Nephron progenitor cell (in vitro differentiated cells): ENCODE data around the gene AHI1.

Experiments used
- DNase-seq: peaks from one replicate; pipeline ENCODE4 v3.0.0; 2021
- H3K27ac Mint-ChIP-seq: 2 replicates; pipeline ENCODE4 v1.8.0; 2021; ENCODE audit warnings: mild to moderate bottlenecking, moderate library complexity, mixed read lengths
- H3K27me3 Mint-ChIP-seq: 2 replicates; pipeline ENCODE4 v1.8.0; 2021; ENCODE audit warnings: mild to moderate bottlenecking, low read depth, mixed read lengths; ENCODE audit not compliant: poor library complexity
- H3K36me3 Mint-ChIP-seq: 2 replicates; pipeline ENCODE4 v1.8.0; 2021; ENCODE audit warnings: low read depth, mixed read lengths
- H3K4me1 Mint-ChIP-seq: 2 replicates; pipeline ENCODE4 v1.8.0; 2021; ENCODE audit warnings: mixed read lengths
- H3K4me3 Mint-ChIP-seq: 2 replicates; pipeline ENCODE4 v1.8.0; 2021; ENCODE audit warnings: mild to moderate bottlenecking, moderate library complexity, mixed read lengths
- H3K9me3 Mint-ChIP-seq: 2 replicates; pipeline ENCODE4 v1.8.0; 2021; ENCODE audit warnings: mild to moderate bottlenecking, moderate library complexity, mixed read lengths
- TF ChIP-seq, protein P1 (sequence below): fragments of 200-600 bp; sonication (generic); IDR thresholded peaks from 2 replicates; pipeline ENCODE4 v1.5.0; 2021; ENCODE audit warnings: antibody characterized with exemption

AHI1 gene

DNA sequence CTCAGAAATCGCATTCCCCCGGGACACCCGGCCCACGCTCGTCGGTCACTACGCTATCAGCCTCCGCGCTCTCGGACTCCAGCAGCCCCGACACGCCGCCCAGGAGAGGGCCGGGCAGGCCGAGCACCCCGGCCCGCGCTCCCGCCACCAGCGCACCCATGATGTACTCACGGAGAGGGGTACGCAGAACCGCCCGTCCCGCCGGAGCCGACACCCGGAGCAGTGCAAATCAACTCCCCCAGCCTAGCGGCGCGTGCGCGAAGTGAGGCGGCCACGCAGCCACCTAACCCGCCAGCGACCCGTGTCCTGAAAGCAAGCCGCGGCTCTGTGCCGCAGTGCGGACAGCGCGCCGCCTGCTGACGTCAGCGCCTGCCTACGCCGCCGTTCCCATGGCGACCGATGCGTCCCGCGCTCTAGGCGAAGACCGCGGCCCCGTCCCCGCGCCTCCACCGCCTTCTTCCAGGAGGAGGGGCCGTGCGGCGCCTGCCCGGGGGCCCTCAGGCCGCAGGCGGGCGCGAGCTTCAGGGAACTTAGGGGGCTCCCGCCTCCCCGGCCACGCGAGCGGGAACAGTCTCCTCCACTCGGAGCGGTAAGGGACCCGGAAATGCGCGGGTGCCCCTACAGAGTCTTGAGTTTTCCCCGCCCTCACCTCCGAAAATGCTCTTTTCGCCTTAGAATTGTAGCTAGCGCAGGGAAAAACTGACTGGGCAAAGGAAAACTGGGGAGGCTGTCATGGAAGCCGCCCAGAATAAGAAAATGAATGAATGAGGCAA, at the start of gene AHI1:
Gene AHI1 (minus strand): TSS at position 329 of the 773 bp plus-strand sequence. CDS start 5,503 bp downstream, outside the sequence.
- peak; percentile 95 for DNase-seq
- H3K4me3 Mint-ChIP-seq, result no peak within 1 kb of the TSS
- H3K9me3 Mint-ChIP-seq, result no peaks in the 10 kb centered on the region
- H3K4me1 Mint-ChIP-seq, result peaks cover 19% of the 10 kb centered on the region
- peak within 1 kb of the TSS; percentile 83 for H3K27ac Mint-ChIP-seq
- TF ChIP-seq, protein P1, sequence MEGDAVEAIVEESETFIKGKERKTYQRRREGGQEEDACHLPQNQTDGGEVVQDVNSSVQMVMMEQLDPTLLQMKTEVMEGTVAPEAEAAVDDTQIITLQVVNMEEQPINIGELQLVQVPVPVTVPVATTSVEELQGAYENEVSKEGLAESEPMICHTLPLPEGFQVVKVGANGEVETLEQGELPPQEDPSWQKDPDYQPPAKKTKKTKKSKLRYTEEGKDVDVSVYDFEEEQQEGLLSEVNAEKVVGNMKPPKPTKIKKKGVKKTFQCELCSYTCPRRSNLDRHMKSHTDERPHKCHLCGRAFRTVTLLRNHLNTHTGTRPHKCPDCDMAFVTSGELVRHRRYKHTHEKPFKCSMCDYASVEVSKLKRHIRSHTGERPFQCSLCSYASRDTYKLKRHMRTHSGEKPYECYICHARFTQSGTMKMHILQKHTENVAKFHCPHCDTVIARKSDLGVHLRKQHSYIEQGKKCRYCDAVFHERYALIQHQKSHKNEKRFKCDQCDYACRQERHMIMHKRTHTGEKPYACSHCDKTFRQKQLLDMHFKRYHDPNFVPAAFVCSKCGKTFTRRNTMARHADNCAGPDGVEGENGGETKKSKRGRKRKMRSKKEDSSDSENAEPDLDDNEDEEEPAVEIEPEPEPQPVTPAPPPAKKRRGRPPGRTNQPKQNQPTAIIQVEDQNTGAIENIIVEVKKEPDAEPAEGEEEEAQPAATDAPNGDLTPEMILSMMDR, result no peak
- H3K36me3 Mint-ChIP-seq, result peaks cover 28% of the 10 kb centered on the region
- H3K27me3 Mint-ChIP-seq, result no peaks in the 10 kb centered on the region

DNA sequence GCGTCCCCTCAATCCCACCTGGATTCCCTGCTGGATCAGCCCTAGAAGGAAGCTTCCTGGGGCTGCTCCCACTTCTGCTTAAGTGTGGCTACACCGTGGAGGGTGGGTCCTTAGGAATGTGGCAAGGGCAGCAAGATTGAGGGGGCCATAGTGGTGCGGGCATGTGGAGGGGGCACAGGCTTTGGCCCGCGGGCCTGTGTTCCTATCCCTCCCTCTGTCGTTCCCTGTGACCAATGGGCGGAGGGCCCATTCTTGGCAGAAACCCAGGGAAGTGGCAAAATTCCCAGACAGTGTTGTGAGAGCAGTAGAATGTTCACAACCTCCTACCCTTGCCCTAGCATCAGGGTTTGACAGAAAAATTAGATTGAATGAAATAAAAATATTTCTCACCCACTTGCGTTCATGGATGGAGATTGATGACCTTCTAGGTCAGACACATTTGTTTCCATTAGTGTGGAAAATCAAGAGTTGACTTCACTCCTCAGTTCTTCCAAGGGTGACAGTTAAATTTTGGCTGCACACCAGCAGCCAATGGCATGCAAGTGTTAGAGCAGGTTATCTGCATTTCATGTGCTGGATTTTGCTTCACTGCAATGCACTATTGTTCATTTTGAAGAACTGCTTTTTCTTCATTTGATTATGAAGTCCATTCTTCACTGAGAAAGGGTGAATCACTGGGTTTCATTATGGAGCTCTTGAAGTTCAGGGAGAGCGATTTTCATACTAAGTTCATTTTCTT, 49.3 kb upstream of the AHI1 start:
- Mint-ChIP-seq H3K27ac (no peak overlapping the region), H3K36me3 (no peaks in the 10 kb centered on the region), H3K27me3 (no peaks in the 10 kb centered on the region), H3K4me1 (no peaks in the 10 kb centered on the region), H3K4me3 (no peak overlapping the region), H3K9me3 (peaks cover 6% of the 10 kb centered on the region)
- DNase-seq, result no peak
- TF ChIP-seq, protein P1, result no peak

DNA sequence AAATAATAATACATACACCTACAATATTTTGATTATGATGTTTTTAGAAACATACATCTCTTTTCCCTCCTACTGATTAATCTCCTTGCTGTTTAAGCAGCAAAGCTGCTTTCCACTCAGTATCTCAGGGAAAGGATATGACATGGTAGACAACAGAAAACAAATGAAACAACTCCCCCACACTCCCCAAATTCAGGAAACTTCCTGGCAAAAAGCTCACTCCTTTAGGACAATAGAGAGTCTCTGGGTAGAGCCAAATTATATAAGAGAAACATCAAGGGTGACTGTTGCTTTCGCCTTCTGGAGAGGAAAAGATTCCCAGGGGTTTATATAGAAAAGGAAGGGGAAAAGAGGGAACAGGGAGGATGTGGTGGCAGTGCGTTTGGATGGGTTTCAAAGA, 48.7 kb upstream of the AHI1 start:
- DNase-seq, result no peak
- Mint-ChIP-seq H3K4me1 (no peaks in the 10 kb centered on the region), H3K27ac (no peak overlapping the region), H3K9me3 (peaks cover 6% of the 10 kb centered on the region), H3K36me3 (no peaks in the 10 kb centered on the region), H3K4me3 (no peak overlapping the region), H3K27me3 (no peaks in the 10 kb centered on the region)
- TF ChIP-seq, protein P1, result no peak

DNA sequence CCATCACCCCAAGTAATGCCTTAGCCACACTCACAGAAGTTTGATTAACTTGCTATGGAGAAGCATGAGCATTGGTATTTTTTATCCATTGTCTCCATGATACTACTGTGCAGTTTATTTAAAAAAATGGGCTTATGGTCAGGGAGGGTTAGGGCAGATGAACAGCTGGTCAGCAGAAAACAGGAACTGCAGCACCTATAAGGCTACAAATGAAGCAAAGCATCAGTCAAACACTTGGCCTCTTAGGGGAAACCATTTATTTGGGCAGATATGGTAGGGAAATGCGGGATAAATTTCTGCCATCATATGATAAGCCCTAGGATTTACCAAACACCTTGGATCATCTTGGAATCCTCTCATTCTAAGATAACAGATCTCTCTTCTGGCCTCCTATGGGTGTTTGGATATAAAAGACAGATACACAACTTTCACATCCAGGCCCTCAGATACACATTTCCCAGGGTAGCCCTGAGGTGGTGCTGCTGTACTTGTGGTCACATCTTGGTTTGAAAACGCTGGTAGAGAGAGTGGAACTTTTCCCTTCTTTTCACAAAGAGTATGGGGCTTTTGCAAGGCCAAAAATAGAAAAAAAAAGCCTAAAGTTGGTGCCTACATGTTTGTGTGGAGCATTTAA, 42.8 kb upstream of the AHI1 start:
- Mint-ChIP-seq H3K27me3 (no peaks in the 10 kb centered on the region), H3K36me3 (no peaks in the 10 kb centered on the region), H3K4me3 (no peak overlapping the region), H3K9me3 (peaks cover 13% of the 10 kb centered on the region), H3K4me1 (peaks cover 7% of the 10 kb centered on the region), H3K27ac (no peak overlapping the region)
- TF ChIP-seq, protein P1, result no peak
- no peak for DNase-seq

DNA sequence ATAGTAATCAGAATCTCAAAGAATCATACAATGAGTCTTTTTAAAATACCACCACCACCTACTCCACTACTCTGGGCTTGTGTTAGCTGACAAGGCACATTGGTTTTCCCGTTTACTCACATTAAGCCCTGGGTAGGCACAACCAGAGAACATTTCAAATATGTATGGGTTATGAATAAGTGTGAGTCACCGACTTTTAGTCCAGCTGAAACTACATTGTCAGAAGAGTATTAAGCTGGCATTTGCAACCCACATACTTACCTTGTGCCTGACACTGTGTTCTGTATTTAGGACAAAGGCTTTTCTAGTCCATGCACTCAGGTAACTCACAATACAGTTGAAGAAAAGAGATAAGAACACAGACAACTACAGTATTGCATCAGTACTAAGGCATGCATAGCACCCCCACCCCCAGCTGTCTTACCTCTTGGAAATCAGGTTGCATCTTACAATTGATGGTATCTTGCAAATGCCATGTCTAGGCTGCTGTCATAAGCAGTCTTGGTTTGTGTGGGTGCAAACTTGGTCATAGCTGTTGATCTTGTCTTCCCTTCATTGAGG, 40.3 kb upstream of the AHI1 start:
- no peaks in the 10 kb centered on the region for H3K36me3 Mint-ChIP-seq
- peaks cover 7% of the 10 kb centered on the region for H3K4me1 Mint-ChIP-seq
- TF ChIP-seq, protein P1, result no peak
- no peak overlapping the region for H3K27ac Mint-ChIP-seq
- no peak overlapping the region for H3K4me3 Mint-ChIP-seq
- H3K9me3 Mint-ChIP-seq, result peaks cover 7% of the 10 kb centered on the region
- DNase-seq, result no peak
- no peaks in the 10 kb centered on the region for H3K27me3 Mint-ChIP-seq
